ENCODE data around the gene TMEM120B.

Gene TMEM120B

DNA sequence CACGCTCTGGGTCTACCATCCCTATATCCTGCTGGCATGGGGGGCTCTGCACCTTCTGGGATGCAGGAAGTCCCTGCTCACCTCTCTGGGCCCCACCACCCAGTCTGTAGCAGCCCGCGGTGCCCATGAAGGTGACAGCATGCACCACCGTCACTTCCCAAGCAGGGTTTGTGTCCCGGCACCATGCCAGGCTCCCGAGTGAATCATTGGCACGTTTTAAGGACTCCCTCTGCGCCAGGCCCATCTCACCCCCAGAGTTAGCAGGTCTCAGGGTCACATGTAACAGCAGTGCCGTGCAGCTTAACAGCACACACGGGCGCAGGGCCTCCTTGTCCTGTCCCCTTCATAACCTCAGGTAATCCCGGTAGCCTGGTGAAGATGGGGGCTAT is 111.2 kb downstream of the TMEM120B start:
- peaks cover 80 to 87% of the 10 kb centered on the region in 2 experiments for H3K36me3 ChIP-seq (ENCODE audit: control insufficient read depth in 1 of 2, insufficient read depth in 2 of 2, low read depth in 1 of 2, low read length in 2 of 2)
- no peaks in the 10 kb centered on the region for H3K4me1 ChIP-seq (ENCODE audit: control insufficient read depth, insufficient read depth, low read depth, low read length)
- no peak overlapping the region for H3K9ac ChIP-seq (ENCODE audit: low read length)
- no peak overlapping the region for H2BK120ac ChIP-seq (ENCODE audit: low read depth, low read length)
- no peak overlapping the region for H2AK5ac ChIP-seq (ENCODE audit: low read length, severe bottlenecking)
- no peak overlapping the region for H2BK15ac ChIP-seq (ENCODE audit: low read depth, poor library complexity, severe bottlenecking)
- H2AFZ ChIP-seq (ENCODE audit: low read depth, low read length), result no peak overlapping the region
- peaks cover 55% of the 10 kb centered on the region for H3K79me1 ChIP-seq (replicated peaks; ENCODE audit: low read length, poor library complexity, severe bottlenecking)
- H3K9me3 ChIP-seq (ENCODE audit: control insufficient read depth, low read length), result no peaks in the 10 kb centered on the region
- no peaks in the 10 kb centered on the region for H3K27me3 ChIP-seq (ENCODE audit: control insufficient read depth in 1 of 2, insufficient read depth in 1 of 2, low read length in 2 of 2)
- no peak overlapping the region for H3K14ac ChIP-seq (ENCODE audit: low read length in 2 of 2)
- no peak overlapping the region for H2BK12ac ChIP-seq (ENCODE audit: low read length in 2 of 2)
- no peak overlapping the region for H3K27ac ChIP-seq (ENCODE audit: low read length, poor library complexity, severe bottlenecking)
- WGBS, result 89% methylated on average over 11 of the region's 12 CpGs
- no peak overlapping the region for H2BK5ac ChIP-seq (ENCODE audit: low read depth, low read length, poor library complexity, severe bottlenecking)
- DNase-seq, result no peak
- no peak overlapping the region for H3K4me2 ChIP-seq (ENCODE audit: low read length, poor library complexity, severe bottlenecking)
- H3K18ac ChIP-seq (ENCODE audit: low read depth in 1 of 2, low read length in 2 of 2), result no peak overlapping the region
- H4K8ac ChIP-seq (ENCODE audit: low read length), result no peak overlapping the region
- no peak overlapping the region for H4K91ac ChIP-seq (ENCODE audit: low read length)
- no peak overlapping the region for H3K4ac ChIP-seq (ENCODE audit: low read depth in 1 of 2, low read length in 2 of 2)
- no peak overlapping the region for H3K4me3 ChIP-seq (ENCODE audit: insufficient read depth in 1 of 2, low read depth in 1 of 2, low read length in 2 of 2)
- no peak overlapping the region for H3K23ac ChIP-seq (ENCODE audit: low read length in 2 of 2)

DNA sequence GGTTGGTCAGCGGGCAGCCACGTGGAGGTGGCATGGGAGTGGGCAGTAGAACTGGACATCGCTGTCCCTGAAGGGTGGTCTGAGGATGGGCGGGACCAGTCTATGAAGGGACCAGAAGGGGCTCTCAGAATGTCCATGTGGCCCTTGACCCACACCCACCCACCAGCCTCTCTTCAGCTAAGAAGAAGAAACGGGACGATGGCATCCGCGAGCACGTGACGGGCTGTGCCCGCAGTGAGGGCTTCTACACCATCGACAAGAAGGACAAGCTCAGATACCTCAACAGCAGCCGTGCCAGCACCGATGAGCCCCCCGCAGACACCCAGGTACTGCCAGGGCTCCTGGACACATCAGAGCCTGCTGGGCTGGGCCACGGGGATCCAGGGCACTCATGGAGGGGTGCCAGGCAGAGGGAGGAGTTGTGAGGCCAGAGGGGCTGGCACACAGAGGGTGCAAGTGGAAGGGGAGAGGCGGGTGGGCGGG is 112.5 kb downstream of the TMEM120B start:
- H3K27ac ChIP-seq (ENCODE audit: low read length, poor library complexity, severe bottlenecking), result no peak overlapping the region
- H2BK5ac ChIP-seq (ENCODE audit: low read depth, low read length, poor library complexity, severe bottlenecking), result no peak overlapping the region
- no peak overlapping the region for H2AFZ ChIP-seq (ENCODE audit: low read depth, low read length)
- H4K91ac ChIP-seq (ENCODE audit: low read length), result no peak overlapping the region
- no peak overlapping the region for H3K18ac ChIP-seq (ENCODE audit: low read depth in 1 of 2, low read length in 2 of 2)
- H3K27me3 ChIP-seq (ENCODE audit: control insufficient read depth in 1 of 2, insufficient read depth in 1 of 2, low read length in 2 of 2), result no peaks in the 10 kb centered on the region
- H3K4me2 ChIP-seq (ENCODE audit: low read length, poor library complexity, severe bottlenecking), result no peak overlapping the region
- H3K4me1 ChIP-seq (ENCODE audit: control insufficient read depth, insufficient read depth, low read depth, low read length), result no peaks in the 10 kb centered on the region
- H2BK12ac ChIP-seq (ENCODE audit: low read length in 2 of 2), result no peak overlapping the region
- H3K9ac ChIP-seq (ENCODE audit: low read length), result no peak overlapping the region
- no peak overlapping the region for H3K14ac ChIP-seq (ENCODE audit: low read length in 2 of 2)
- H2AK5ac ChIP-seq (ENCODE audit: low read length, severe bottlenecking), result no peak overlapping the region
- no peak overlapping the region for H4K8ac ChIP-seq (ENCODE audit: low read length)
- no peak overlapping the region for H2BK120ac ChIP-seq (ENCODE audit: low read depth, low read length)
- H3K9me3 ChIP-seq (ENCODE audit: control insufficient read depth, low read length), result no peaks in the 10 kb centered on the region
- H3K4ac ChIP-seq (ENCODE audit: low read depth in 1 of 2, low read length in 2 of 2), result no peak overlapping the region
- peaks cover 55% of the 10 kb centered on the region for H3K79me1 ChIP-seq (replicated peaks; ENCODE audit: low read length, poor library complexity, severe bottlenecking)
- no peak overlapping the region for H3K4me3 ChIP-seq (ENCODE audit: insufficient read depth in 1 of 2, low read depth in 1 of 2, low read length in 2 of 2)
- DNase-seq, result no peak
- WGBS, result 96% methylated on average over 16 of the region's 18 CpGs
- H2BK15ac ChIP-seq (ENCODE audit: low read depth, poor library complexity, severe bottlenecking), result no peak overlapping the region
- H3K36me3 ChIP-seq (ENCODE audit: control insufficient read depth in 1 of 2, insufficient read depth in 2 of 2, low read depth in 1 of 2, low read length in 2 of 2), result peaks cover 81 to 86% of the 10 kb centered on the region in 2 experiments
- no peak overlapping the region for H3K23ac ChIP-seq (ENCODE audit: low read length in 2 of 2)

DNA sequence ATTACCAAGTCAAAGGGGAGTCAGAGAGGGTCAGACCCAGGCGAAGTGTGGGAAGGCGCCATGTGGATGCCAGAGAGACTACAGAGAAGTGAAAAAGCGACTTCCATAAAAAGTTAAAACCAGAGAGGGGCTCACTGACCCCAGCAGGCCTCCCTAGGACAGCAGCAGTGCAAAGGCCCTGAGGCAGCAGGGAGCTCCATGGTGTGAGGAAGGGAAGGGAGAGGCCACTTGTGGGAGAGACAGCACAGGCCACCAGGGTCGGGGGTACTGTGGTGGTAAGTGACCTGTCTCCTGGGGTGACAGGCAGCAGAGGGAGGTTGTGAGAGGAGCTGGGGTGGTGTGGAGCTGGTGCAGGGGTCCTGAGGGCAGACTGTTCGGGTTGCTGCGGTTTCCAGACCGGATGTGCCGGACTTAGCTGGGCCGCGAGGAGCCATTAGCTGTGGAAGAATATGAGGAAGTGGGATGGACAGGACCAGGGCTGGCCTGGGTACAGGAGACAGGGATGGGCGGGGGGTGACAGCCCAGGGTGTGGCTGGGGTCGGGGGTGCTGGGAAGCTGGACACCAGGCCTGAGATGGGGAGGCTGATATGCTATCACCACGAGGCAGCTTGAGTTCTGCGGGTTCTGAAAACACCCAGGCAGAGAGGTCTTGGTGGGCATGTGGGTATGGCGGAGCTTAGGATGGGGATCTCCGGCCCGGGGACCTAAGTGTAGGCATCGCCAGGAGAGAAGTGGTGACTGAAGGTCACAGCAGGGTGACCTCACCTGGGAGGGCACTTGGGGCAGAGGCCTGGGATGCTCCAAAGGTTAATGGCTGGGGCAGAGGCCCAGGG is 114.0 kb downstream of the TMEM120B start:
- 91% methylated on average over 18 of the region's 18 CpGs for WGBS

DNA sequence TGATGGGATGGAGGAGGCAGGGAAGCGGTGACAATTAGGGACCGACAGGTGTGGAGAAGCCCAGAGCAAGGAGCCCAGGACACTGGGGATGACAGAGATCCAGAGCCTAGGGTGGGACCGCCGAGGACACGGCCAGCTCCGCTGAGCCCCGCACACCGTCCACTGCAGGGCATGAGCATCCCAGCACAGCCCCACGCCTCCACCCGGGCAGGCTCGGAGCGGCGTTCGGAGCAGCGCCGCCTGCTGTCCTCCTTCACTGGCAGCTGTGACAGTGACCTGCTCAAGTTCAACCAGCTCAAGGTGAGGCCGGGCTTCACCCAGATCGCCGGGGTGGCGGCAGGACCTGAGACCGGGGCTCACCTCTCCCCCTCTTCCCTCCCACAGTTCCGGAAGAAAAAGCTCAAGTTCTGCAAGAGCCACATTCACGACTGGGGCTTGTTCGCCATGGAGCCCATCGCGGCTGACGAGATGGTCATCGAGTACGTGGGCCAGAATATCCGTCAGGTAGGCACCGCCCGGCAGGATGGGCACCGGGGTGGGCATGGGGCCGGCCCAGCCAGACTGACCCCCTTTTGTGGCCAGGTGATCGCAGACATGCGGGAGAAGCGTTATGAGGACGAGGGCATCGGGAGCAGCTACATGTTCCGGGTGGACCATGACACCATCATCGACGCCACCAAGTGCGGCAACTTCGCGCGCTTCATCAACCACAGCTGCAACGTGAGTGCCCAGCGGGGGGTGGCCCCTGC is 115.0 kb downstream of the TMEM120B start:
- no peak overlapping the region for H2BK15ac ChIP-seq (ENCODE audit: low read depth, poor library complexity, severe bottlenecking)
- peaks cover 53% of the 10 kb centered on the region for H3K79me1 ChIP-seq (replicated peaks; ENCODE audit: low read length, poor library complexity, severe bottlenecking)
- H3K36me3 ChIP-seq (ENCODE audit: control insufficient read depth in 1 of 2, insufficient read depth in 2 of 2, low read depth in 1 of 2, low read length in 2 of 2), result peaks cover 84 to 85% of the 10 kb centered on the region in 2 experiments
- H3K27me3 ChIP-seq (ENCODE audit: control insufficient read depth in 1 of 2, insufficient read depth in 1 of 2, low read length in 2 of 2), result no peaks in the 10 kb centered on the region
- no peak overlapping the region for H2AK5ac ChIP-seq (ENCODE audit: low read length, severe bottlenecking)
- H3K27ac ChIP-seq (ENCODE audit: low read length, poor library complexity, severe bottlenecking), result no peak overlapping the region
- H3K4me2 ChIP-seq (ENCODE audit: low read length, poor library complexity, severe bottlenecking), result no peak overlapping the region
- H3K9me3 ChIP-seq (ENCODE audit: control insufficient read depth, low read length), result no peaks in the 10 kb centered on the region
- 97% methylated on average over 48 of the region's 48 CpGs for WGBS
- no peak for DNase-seq
- no peak overlapping the region for H3K23ac ChIP-seq (ENCODE audit: low read length in 2 of 2)
- H2BK5ac ChIP-seq (ENCODE audit: low read depth, low read length, poor library complexity, severe bottlenecking), result no peak overlapping the region
- H2BK120ac ChIP-seq (ENCODE audit: low read depth, low read length), result no peak overlapping the region
- H3K4ac ChIP-seq (ENCODE audit: low read depth in 1 of 2, low read length in 2 of 2), result no peak overlapping the region
- no peak overlapping the region for H3K4me3 ChIP-seq (ENCODE audit: insufficient read depth in 1 of 2, low read depth in 1 of 2, low read length in 2 of 2)
- no peak overlapping the region for H3K14ac ChIP-seq (ENCODE audit: low read length in 2 of 2)
- no peaks in the 10 kb centered on the region for H3K4me1 ChIP-seq (ENCODE audit: control insufficient read depth, insufficient read depth, low read depth, low read length)
- H3K9ac ChIP-seq (ENCODE audit: low read length), result no peak overlapping the region
- H4K8ac ChIP-seq (ENCODE audit: low read length), result no peak overlapping the region
- H4K91ac ChIP-seq (ENCODE audit: low read length), result no peak overlapping the region
- H2BK12ac ChIP-seq (ENCODE audit: low read length in 2 of 2), result no peak overlapping the region
- H3K18ac ChIP-seq (ENCODE audit: low read depth in 1 of 2, low read length in 2 of 2), result no peak overlapping the region
- no peak overlapping the region for H2AFZ ChIP-seq (ENCODE audit: low read depth, low read length)

More for the DNA sequence above, 114.0 kb downstream of the TMEM120B start:
- Histone ChIP-seq H3K4me2 (ENCODE audit: low read length, poor library complexity, severe bottlenecking) (no peak overlapping the region), H3K23ac (ENCODE audit: low read length in 2 of 2) (no peak overlapping the region), H3K4ac (ENCODE audit: low read depth in 1 of 2, low read length in 2 of 2) (no peak overlapping the region), H2AK5ac (ENCODE audit: low read length, severe bottlenecking) (no peak overlapping the region), H2BK12ac (ENCODE audit: low read length in 2 of 2) (no peak overlapping the region), H4K8ac (ENCODE audit: low read length) (no peak overlapping the region), H2BK5ac (ENCODE audit: low read depth, low read length, poor library complexity, severe bottlenecking) (no peak overlapping the region), H3K14ac (ENCODE audit: low read length in 2 of 2) (no peak overlapping the region), H3K27me3 (ENCODE audit: control insufficient read depth in 1 of 2, insufficient read depth in 1 of 2, low read length in 2 of 2) (no peaks in the 10 kb centered on the region), H2BK120ac (ENCODE audit: low read depth, low read length) (no peak overlapping the region), H3K4me1 (ENCODE audit: control insufficient read depth, insufficient read depth, low read depth, low read length) (no peaks in the 10 kb centered on the region), H3K18ac (ENCODE audit: low read depth in 1 of 2, low read length in 2 of 2) (no peak overlapping the region), H3K36me3 (ENCODE audit: control insufficient read depth in 1 of 2, insufficient read depth in 2 of 2, low read depth in 1 of 2, low read length in 2 of 2) (peaks cover 84 to 87% of the 10 kb centered on the region in 2 experiments), H3K27ac (ENCODE audit: low read length, poor library complexity, severe bottlenecking) (no peak overlapping the region), H2BK15ac (ENCODE audit: low read depth, poor library complexity, severe bottlenecking) (no peak overlapping the region), H3K9ac (ENCODE audit: low read length) (no peak overlapping the region), H2AFZ (ENCODE audit: low read depth, low read length) (no peak overlapping the region), H3K9me3 (ENCODE audit: control insufficient read depth, low read length) (no peaks in the 10 kb centered on the region), H3K79me1 (replicated peaks; ENCODE audit: low read length, poor library complexity, severe bottlenecking) (peaks cover 58% of the 10 kb centered on the region), H4K91ac (ENCODE audit: low read length) (no peak overlapping the region), H3K4me3 (ENCODE audit: insufficient read depth in 1 of 2, low read depth in 1 of 2, low read length in 2 of 2) (no peak overlapping the region)
- no peak for DNase-seq

Measured in mesenchymal stem cell (in vitro differentiated cells and primary cell).